Measurements from ENCODE around the gene VCAN. TPM values are rescaled to one million over a fixed set of nuclear protein-coding genes. Genes with fewer than 3 reads are reported as not detected.

The VCAN gene
- total RNA-seq, 6 donors from 2014 or later: 73.3 to 254 (median 121) TPM

- DNase-seq (no peak), ATAC-seq (ENCODE audit: low FRiP score in 2 of 2) (peak in 1 of 2 donors; percentile 56)
- H3K4me1 ChIP-seq: no peaks in the 10 kb centered on the region
- H3K36me3 ChIP-seq: no peaks in the 10 kb centered on the region
- WGBS, 2 donors: 8 to 12% methylated on average over 3 of the region's 3 CpGs
- TF ChIP-seq POLR2AphosphoS5 (IDR thresholded peaks at IDR 0.05) (no peak), POLR2A (IDR thresholded peaks at IDR 0.05) (no peak), CTCF (IDR thresholded peaks at IDR 0.05) (no peak), EP300 (IDR thresholded peaks at IDR 0.05) (no peak)
- no peak overlapping the region for H3K4me3 ChIP-seq
- no peaks in the 10 kb centered on the region for H3K9me3 ChIP-seq
- H3K27ac ChIP-seq: no peak overlapping the region
- no peaks in the 10 kb centered on the region for H3K27me3 ChIP-seq
Observed at GRCh38 chr5:83608122-83608521, 136.6 kb downstream of the VCAN start.

- TF ChIP-seq EP300 (IDR thresholded peaks at IDR 0.05): no peak
- no peak for TF ChIP-seq CTCF (IDR thresholded peaks at IDR 0.05)
- no peak for TF ChIP-seq POLR2AphosphoS5 (IDR thresholded peaks at IDR 0.05)
- TF ChIP-seq POLR2A (IDR thresholded peaks at IDR 0.05): no peak
- Histone ChIP-seq H3K4me3 (no peak overlapping the region), H3K27ac (no peak overlapping the region), H3K4me1 (no peaks in the 10 kb centered on the region), H3K36me3 (no peaks in the 10 kb centered on the region), H3K9me3 (peaks cover 0 to 9% (median 5%) of the 10 kb centered on the region in 4 donors), H3K27me3 (no peaks in the 10 kb centered on the region)
- DNase-seq: no peak
- ATAC-seq (ENCODE audit: low FRiP score in 2 of 2): no peak
Observed at GRCh38 chr5:83614841-83615240, 143.3 kb downstream of the VCAN start.

- Histone ChIP-seq H3K4me3 (no peak overlapping the region), H3K4me1 (no peaks in the 10 kb centered on the region), H3K36me3 (no peaks in the 10 kb centered on the region), H3K27ac (no peak overlapping the region), H3K9me3 (no peaks in the 10 kb centered on the region), H3K27me3 (no peaks in the 10 kb centered on the region)
- TF ChIP-seq POLR2AphosphoS5 (IDR thresholded peaks at IDR 0.05) (no peak), EP300 (IDR thresholded peaks at IDR 0.05) (no peak), POLR2A (IDR thresholded peaks at IDR 0.05) (no peak), CTCF (IDR thresholded peaks at IDR 0.05) (no peak)
- DNase-seq (no peak), ATAC-seq (ENCODE audit: low FRiP score in 2 of 2) (no peak)
- 55 to 67% methylated on average over 2 of the region's 2 CpGs for WGBS, 2 donors
Observed at GRCh38 chr5:83628360-83628759, 156.8 kb downstream of the VCAN start.

Other genes with a start within 250 kb of the VCAN start
- gene HAPLN1, start 249.1 kb downstream of the VCAN start, total RNA-seq: under 1 TPM in 2 of 6 donors, not detected in 4; 0.30 to 0.46 TPM